ENCODE results near the gene PRRG4. TPM values are rescaled to one million over a fixed set of nuclear protein-coding genes. Genes with fewer than 3 reads are reported as not detected.
"Not testable (repeated sequence)": the region's sequence is repeated elsewhere in the genome, so short reads cannot be mapped to it uniquely, and the experiment has no call there.

Gene PRRG4
- 0.59 TPM for total RNA-seq
- long read RNA-seq: 0 reads

DNA sequence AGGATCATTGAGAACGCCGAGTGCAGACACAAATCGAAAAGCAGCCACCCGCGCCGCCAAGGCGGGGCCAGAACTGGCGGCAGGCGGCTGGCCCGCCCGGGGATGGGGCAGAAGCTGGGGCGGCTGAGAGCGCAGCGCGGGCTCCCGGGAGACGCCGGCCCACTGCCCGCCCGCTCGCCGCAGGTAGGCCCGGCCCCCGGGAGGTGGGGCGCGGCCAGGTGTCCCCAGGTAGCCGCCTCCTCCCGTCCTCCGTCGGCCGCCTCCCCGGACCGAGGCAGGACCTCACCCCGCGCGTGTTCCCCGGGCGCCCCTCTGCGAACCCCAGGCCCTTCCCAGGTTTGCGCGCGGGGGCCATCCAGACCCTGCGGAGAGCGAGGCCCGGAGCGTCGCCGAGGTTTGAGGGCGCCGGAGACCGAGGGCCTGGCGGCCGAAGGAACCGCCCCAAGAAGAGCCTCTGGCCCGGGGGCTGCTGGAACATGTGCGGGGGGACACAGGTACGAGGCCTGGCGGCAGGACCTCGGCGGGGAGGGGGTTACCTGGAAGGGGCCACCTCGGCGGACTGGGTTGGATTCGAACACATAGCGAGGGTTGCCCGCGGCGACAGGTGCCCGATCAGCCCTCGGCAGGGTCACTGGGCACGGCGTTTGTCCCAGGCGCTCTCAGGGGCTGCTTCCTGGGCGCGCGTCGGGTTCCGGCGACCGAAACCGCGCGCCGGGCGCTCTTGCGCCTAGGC, at the start of gene PRRG4:
Gene PRRG4 (plus strand): TSS at position 248 of the 733 bp plus-strand sequence. CDS start 603 bp downstream, outside the sequence.
- ATAC-seq (ENCODE audit: poor library complexity) (peak; percentile 93), DNase-seq (peak; percentile 83)
- intact Hi-C loops (cut with DNase I): no loop called here

DNA sequence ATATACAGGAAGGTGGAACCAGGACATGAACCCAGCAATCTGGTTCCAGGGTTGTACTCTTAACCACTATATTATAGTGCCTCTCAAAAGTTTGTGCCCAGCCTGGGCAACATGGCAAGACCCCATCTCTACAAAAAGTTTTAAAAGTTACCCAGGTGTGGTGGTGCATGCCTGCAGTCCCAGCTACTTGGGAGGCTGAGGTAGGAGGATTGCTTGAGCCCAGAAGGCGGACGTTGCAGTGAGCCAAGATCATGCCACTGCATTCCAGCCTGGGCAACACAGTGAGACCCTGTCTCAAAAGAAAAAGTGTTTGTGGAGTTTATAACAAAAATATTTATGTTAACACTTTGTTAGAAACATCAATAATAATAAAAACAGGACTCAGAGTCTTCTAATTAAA, 48.9 kb upstream of the PRRG4 start:
- ATAC-seq (ENCODE audit: poor library complexity); DNase-seq; intact Hi-C loops (cut with DNase I): not testable (repeated sequence)

DNA sequence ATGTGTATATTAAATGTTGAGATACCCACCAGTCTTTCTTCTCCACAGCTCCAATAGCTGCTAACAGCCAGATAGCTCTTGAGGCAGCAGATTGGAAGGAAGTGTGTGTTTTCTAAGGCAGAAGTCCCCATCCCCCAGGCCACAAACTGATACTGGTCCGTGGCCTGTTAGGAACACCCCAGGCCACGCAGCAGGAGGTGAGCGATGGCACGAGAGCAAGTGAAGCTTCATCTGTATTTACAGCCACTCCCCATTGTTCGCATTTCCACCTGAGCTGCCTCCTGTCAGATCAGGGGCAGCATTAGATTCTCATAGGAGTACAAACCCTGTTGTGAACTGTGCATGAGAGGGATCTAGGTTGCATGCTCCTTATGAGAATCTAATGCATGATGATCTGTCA, 48.0 kb upstream of the PRRG4 start:
- ATAC-seq (ENCODE audit: poor library complexity) (no peak), DNase-seq (no peak)
- intact Hi-C loops (cut with DNase I): no loop called here

DNA sequence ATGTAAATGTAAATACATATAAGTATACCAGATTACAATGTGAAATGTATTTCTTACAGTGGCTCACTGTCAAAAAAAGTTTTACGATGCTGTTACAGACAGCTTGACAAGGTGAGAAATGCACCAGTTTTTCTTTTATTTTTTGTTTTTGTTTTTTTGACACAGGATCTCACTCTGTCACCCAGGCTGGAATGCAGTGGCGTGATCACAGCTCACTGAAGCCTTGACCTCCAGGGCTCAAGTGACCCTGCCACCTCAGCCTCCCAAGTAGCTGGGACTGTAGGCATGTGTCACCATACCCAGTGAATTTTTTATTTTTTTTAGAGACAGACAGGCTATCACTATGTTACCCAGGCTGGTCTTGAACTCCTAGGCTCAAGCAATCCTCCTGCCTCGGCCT, 44.5 kb upstream of the PRRG4 start:
- DNase-seq: no peak

GRCh38 chr11:32786811-32787210, 42.9 kb upstream of the PRRG4 start:
- DNase-seq (no peak), ATAC-seq (ENCODE audit: poor library complexity) (no peak)
- intact Hi-C loops (cut with DNase I): no loop called here

More for the DNA sequence above, 44.5 kb upstream of the PRRG4 start:
- intact Hi-C loops (cut with DNase I): no loop called here
- ATAC-seq (ENCODE audit: poor library complexity): no peak

GRCh38 chr11:32790916-32791315, 38.8 kb upstream of the PRRG4 start:
- ATAC-seq (ENCODE audit: poor library complexity) (no peak), DNase-seq (no peak)
- intact Hi-C loops (cut with DNase I): no loop called here

DNA sequence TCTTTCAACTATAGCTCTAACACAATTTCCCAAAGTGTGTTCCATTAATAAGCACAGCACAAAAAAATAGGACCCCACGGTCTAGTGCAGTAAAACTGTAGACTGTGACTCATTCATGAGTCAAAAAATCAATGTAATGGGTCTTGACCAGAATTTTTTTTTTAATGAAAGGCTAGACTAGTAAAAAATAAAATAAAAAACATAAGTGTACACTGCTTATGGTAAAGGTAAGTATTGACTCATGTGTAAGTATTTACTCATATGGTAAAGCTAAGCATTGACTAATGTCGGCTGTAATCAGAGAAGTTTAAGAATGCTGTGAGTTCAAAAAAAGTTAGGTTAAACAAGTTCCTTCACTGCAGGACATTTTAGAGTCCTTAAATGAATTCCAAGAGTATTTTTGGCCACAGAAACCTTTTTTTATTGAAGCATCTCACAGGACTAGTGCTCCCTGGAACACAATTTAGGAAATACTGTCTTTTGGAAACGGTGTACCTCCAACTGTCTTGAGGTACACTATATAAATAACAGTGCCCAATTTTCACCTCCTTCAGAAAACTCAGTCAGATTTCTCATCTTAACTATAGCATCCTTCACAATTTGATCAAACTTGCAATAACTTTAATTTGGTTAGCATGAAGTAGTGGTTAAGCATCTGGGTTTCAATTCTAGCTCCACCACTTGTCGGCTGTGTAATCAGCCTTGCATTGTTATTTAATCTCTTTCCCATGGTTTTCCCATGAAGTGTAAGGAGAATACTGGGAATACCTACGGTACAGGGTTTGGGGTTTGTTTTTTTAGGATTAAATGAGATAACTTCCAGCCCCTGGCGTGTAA, 37.4 kb upstream of the PRRG4 start:
- ATAC-seq (ENCODE audit: poor library complexity) (peak; percentile 25), DNase-seq (no peak)
- intact Hi-C loops (cut with DNase I): no loop called here

GRCh38 chr11:32792948-32793475, 36.7 kb upstream of the PRRG4 start:
- ATAC-seq (ENCODE audit: poor library complexity): peak; percentile 83
- intact Hi-C loops (cut with DNase I): no loop called here
- DNase-seq: no peak

DNA sequence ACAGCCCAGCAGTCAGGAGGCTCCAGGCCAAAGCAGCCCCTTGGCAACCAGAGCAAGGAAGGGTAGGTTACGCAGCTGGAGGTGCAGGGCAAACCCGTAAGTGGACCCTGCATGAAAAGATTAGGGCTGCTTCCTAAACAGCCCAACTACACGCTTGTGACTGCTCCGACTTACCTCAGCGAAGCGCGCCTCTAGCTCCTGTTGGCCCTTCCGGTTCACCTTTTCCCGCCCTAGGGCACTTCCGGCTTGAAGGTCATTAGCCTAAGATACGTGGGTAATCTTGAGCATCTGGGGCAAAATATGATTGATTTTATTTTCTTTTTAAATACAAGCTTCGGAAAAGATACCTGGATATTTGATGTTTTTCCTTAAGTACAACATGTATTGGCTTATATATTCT, 35.3 kb upstream of the PRRG4 start, which contains the start of gene CCDC73:
Gene CCDC73 (minus strand): TSS at position 224 of the 400 bp plus-strand sequence. CDS start 34,419 bp downstream, outside the sequence.
- DNase-seq (no peak), ATAC-seq (ENCODE audit: poor library complexity) (no peak)
- intact Hi-C loops (cut with DNase I): no loop called here

- intact Hi-C loops (cut with DNase I): loop anchor here (5.0 kb wide), 1 partner anchor 469 kb away; no protein-coding TSS in a partner anchor
- ATAC-seq (ENCODE audit: poor library complexity): no peak
- DNase-seq: no peak
Measured at GRCh38 chr11:32796425-32796824, 33.3 kb upstream of the PRRG4 start.

DNA sequence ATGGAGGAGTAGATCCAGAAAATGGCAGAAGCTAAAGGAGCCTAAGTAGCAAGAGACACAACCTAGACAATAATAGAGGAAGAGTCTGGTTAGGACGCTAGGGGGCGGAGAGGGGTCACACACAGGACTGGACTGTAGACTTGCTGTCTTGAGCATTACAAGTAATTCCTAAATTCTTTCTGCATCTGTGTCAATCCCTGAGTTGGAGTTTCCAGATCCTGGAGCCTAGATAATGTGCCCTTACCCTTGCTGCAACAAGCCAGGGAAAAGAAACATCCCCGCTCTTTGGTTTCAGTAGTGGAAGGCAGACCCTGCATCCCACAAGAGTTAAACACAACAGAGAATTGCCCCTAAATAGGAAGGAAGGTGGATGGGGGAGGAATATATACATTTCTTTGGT, 20.4 kb upstream of the PRRG4 start:
- peak; percentile 60 for DNase-seq
- peak; percentile 83 for ATAC-seq (ENCODE audit: poor library complexity)
- intact Hi-C loops (cut with DNase I): no loop called here

GRCh38 chr11:32817181-32817851, 12.4 kb upstream of the PRRG4 start:
- DNase-seq (no peak), ATAC-seq (ENCODE audit: poor library complexity) (no peak)
- intact Hi-C loops (cut with DNase I): loop anchor here (10.0 kb wide), 1 partner anchor 247 kb away; no protein-coding TSS in a partner anchor

DNA sequence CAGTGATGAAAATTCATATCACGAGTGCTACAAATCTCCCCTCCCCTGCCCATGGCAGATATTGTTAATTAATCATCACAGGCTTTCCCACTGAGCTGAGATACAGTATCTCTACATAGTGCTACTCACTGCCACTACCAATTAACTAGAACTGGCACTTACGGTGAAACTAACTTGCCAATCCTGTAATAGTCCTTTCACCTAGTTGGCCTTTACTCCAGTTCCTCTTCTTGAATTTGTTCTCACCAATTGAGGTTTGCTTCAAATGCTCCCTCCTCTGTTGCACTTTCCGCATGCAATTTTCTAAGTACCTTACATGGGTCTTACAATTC, 11.9 kb upstream of the PRRG4 start:
- intact Hi-C loops (cut with DNase I): loop anchor here (10.0 kb wide), 1 partner anchor 247 kb away; no protein-coding TSS in a partner anchor
- ATAC-seq (ENCODE audit: poor library complexity) (no peak), DNase-seq (no peak)

DNA sequence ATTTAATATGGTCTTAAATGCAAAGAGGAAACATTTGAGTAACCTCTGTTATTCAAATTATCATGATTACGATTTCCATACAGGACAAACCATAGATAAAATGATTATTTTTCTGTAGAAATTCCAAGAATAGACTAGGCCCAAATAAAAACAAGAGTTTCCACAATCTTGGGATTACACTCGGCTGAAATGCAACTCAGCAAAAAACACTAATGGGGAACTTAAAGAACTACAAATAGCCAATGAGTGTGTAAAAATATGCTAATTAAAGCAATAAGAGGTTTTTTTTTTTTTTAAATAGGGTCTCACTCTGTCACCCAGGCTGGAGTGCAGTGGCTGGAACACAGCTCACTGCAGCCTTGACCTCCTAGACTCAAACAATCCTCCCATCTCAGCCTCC, 10.5 kb upstream of the PRRG4 start:
- ATAC-seq (ENCODE audit: poor library complexity) (no peak), DNase-seq (no peak)
- intact Hi-C loops (cut with DNase I): loop anchor here (10.0 kb wide), 1 partner anchor 246 kb away; no protein-coding TSS in a partner anchor

- ATAC-seq (ENCODE audit: poor library complexity) (no peak), DNase-seq (no peak)
- intact Hi-C loops (cut with DNase I): no loop called here
Measured at GRCh38 chr11:32820497-32820896, 9.2 kb upstream of the PRRG4 start.

DNA sequence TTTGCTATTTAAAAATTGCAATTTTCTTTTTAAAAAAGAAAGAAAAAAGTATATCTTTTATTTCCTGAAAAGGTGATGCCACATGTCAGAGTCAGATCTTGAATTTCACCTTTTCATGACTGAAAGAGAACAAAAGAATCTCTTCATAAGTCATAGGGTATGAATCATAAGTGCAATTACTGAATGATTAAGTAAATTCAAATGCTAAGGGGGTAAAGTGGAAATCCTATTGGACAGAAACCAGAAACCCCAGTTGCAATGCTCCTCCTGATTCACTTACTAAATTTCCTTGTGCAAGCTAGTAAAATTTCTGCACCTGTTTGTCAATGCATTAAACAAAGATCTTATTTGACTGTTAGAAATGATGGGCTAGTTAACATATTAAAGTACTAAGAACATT, 8.2 kb upstream of the PRRG4 start:
- DNase-seq (no peak), ATAC-seq (ENCODE audit: poor library complexity) (no peak)
- intact Hi-C loops (cut with DNase I): no loop called here

DNA sequence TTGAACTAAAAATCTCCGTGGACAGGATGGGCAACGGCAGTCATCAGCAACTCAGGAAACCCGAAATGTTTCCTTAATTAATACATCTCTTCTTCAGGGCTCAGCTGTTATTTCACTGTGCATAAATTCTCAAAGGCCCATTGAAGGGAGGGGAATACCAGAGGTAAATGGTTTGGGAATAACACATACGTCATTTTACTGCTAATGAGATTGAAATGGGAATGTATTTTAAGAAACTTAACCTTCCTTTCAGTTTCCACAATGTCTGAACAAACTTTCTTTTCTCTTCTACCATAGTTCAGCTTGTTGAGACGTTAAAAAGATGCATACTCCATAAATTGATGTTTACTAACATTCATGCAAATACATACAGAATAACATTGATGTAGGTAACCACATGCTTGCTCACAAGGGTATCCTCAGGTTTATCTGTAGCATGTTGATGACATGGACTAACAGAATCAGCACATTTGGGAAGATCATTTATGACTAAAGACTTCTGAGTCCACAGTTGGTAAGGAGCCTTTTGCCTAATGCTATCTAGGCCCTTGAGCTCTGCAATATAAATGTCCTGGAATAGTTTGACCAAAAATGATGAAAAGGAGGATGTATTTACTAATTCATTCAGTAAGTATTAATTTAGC, 7.7 kb upstream of the PRRG4 start:
- no peak for DNase-seq
- intact Hi-C loops (cut with DNase I): no loop called here
- ATAC-seq (ENCODE audit: poor library complexity): no peak

DNA sequence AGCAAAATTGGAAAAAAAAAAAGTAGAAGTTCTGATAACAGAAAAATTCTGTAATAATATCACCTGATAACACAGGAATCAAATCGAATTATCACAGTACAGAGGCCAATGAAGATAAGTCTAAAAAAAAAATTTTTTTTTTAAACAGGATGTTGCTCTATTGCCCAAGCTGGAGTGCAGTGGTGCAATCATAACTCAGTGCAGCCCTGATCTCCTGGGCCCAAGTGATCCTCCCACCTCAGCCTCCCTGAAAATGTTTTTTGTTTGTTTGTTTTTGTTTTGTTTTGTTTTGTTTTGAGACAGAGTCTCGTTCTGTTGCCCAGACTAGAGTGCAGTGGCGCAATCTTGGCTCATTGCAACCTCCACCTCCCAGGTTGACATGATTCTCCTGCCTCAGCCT, 6.1 kb upstream of the PRRG4 start:
- ATAC-seq (ENCODE audit: poor library complexity); DNase-seq; intact Hi-C loops (cut with DNase I): not testable (repeated sequence)

Data from Right ventricle myocardium superior (tissue), 1 donor.